NCI-H1105 treated with DMSO at 0.1 percent for 48 hours (cell line): Measurements from ENCODE around the gene SEMA5A.

Experiments
- DNase-seq: peaks from one replicate; lab custom pipeline; 2025; lab: John Stamatoyannopoulos, UW

The SEMA5A gene

GRCh38 chr5:9399094-9399493, 146.8 kb downstream of the SEMA5A start:
- DNase-seq: no peak

- DNase-seq: no peak
Observed at GRCh38 chr5:9398227-9398626, 147.6 kb downstream of the SEMA5A start.

- no peak for DNase-seq
Observed at GRCh38 chr5:9396285-9396770, 149.5 kb downstream of the SEMA5A start.

DNA sequence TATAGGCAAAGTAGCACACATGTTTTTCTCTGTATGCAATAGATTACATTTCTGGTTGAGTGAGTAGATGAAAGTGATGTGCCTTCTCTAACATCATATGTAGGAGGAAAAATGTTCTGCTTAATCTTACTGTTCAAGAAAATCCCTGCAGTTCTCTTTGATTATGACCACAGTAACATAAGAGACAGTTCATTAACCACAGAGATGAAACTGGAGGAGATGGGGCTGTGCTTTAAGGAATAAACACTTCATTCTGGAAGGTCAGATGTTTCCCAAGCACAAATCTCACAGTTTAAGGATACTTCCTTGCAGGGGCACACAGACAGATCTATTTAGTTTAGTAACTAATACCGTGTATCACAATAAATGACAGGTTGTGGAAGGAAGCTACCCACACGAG, 150.2 kb downstream of the SEMA5A start:
- DNase-seq: no peak

- DNase-seq: no peak
Observed at GRCh38 chr5:9394221-9394620, 151.7 kb downstream of the SEMA5A start.

GRCh38 chr5:9392625-9393024, 153.2 kb downstream of the SEMA5A start:
- DNase-seq: no peak

DNA sequence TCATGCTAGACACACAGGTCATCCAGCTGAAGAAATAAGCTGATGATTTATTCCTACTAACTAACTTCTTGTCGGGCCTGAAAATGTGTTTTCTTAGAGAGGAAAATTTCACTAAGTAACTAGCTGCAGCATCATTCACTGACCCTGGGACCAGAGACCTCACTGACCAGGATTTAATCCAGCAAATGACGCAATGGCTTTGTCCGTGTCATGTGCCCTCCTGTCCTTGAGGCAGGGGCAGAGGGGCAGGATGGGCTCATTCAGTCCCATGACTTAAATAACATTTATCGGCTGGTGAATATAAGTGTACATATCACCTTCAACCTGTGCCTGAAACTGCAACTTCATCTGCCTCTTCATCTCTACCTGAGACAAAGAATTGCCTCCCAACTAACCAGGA, 154.8 kb downstream of the SEMA5A start:
- DNase-seq: no peak

DNA sequence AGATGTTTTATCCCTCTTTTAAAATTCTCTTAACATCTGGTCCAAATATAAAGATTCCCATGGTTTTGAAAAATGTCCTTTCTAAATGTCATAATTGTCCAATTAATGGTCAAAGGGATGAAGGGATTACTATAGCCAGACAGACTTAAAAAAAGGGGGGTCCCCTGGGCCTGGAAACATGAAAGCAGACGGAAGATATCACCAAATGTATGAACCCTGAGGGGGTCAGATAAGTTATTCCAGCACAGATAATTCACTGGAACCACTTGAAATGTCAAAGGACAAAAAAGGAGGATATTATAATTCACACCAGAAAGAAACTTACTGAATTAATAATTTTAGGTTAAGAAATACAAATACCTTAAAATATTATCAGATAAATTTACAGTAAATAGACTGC, 155.8 kb downstream of the SEMA5A start:
- no peak for DNase-seq

- no peak for DNase-seq
Observed at GRCh38 chr5:9388941-9389674, 156.8 kb downstream of the SEMA5A start.

DNA sequence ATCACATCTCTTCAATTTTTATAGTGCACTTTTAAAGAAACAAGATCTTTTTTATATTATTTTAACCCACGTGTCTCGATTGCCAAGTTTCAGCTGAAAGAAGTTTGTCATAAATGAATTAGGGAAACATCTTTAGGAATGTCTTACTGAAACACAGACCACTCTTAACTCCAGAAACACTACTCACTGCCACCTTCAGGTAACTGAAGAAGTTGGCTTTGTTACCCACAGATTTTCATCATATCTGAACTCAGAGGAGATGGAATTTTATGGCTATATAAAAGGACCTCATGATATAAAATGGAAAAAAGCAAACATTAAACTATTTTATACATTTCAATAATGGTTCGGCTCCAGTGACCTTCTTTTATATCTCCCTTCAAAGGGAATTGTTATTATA, 158.0 kb downstream of the SEMA5A start:
- no peak for DNase-seq

GRCh38 chr5:9386945-9387344, 158.9 kb downstream of the SEMA5A start:
- DNase-seq: no peak

- DNase-seq: no peak
Observed at GRCh38 chr5:9382522-9382921, 163.4 kb downstream of the SEMA5A start.

DNA sequence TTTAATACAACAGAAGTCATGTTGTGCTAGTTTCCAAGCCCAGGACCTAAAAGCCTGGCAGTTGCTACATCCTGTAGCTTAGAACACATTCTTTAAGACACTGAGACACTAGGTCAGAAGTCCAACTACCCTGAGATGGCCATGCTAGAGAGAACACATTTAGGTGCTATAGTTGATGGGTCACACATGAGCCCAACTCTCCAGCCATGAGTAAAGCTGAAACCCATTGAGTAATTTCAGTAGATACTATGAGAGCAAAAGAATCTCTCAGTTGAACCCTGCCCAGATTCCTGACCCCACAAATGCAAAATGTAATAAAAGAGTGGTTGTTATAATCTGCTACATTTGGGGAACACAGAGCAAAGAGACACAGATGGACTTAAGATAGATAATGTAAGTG, 164.4 kb downstream of the SEMA5A start:
- DNase-seq: no peak

DNA sequence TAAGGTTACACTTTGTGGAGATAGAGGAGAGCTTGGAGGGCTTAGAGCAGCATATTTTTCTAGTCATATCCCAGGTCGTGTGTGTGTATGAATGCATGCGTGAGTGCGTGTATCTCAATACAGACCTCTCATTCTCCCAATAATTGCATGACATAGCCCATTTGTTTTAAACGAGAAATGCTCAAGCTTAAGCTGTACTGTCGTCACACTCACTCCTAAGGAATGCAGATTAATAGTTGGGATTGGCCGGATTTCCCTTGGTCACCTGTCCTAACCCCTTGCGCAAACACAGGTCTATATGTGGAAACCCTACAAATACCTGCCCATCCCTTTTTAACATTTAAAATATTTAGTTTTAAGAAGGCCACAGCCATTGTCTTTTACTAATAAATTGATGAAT, 165.8 kb downstream of the SEMA5A start:
- DNase-seq: no peak

GRCh38 chr5:9376363-9377117, 169.3 kb downstream of the SEMA5A start:
- no peak for DNase-seq

GRCh38 chr5:9375756-9376155, 170.1 kb downstream of the SEMA5A start:
- no peak for DNase-seq

DNA sequence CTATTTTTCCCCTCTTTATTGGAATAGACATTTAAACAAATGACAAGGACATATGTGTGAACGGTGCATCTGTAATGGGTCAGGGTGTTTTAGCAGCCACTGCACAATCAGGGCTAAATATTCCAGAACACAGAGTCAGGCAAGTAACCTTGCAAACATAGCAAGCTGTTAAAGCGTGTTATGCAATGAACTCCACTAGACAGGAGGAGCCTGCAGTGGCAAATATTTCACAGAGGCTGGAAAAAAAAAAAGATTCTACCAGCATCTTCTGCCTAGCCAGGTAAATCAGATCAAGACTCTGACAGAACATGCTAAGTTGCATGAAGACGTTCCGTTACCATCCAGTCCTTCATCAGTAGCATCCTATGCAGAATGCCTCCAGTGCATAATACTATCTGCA, 171.8 kb downstream of the SEMA5A start:
- no peak for DNase-seq

DNA sequence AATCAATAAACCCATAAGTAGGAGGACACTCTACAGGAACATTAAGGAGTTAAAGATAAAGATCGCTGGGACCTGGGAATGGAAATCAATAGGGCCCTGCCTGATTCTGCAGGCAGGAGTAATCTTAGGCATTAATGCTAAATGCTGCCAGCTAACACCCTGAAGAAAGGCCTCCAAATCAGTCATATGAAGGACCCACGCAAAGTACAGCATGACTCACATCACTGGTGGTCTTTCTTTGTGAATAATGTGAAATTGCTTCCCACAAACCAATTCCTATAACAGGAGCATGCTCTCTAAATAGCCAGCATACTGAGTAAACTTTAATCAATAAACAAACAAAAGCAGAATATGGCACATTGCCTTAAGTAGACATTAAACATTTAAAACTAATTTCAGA, 172.3 kb downstream of the SEMA5A start:
- DNase-seq: no peak

GRCh38 chr5:9370256-9370655, 175.6 kb downstream of the SEMA5A start:
- DNase-seq: no peak

- no peak for DNase-seq
Observed at GRCh38 chr5:9365512-9365911, 180.4 kb downstream of the SEMA5A start.

DNA sequence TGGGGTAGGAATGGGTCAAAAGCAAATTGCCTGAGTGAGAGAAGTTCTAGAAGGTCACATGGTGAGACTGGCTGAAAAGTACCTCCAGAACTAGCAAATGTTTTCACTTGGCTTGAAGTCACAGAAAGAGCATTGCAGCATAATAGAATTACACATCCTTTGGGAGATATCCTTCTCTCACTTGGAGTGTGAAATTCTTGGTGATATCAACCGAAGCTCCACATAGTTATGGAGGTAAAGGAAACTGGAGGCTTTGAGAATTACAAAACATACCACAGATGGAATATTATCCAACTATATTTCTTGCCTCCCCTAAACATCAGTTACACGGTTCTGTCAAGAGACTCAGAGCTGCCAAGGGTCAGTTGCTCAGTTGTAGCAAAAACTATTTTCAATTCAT, 182.4 kb downstream of the SEMA5A start:
- no peak for DNase-seq

GRCh38 chr5:9363026-9363425, 182.8 kb downstream of the SEMA5A start:
- DNase-seq: no peak

DNA sequence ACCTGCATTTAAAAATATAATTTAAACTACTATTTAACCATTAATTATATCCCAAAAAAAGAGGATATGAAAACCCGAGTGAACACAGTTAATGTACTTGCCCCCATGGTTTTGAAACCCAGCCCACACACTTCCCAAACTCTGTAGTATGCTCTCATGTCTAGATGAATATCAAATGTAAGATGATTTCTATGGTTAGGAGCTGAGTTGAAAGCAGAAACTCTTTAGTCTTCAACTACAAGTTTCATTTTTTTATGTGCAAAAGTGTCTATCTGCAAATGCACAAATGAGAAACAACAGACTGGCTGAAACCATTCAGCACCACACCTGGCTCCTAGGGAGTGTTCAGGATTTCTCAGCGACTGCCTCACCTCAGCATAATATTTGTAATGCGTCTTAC, 183.3 kb downstream of the SEMA5A start:
- DNase-seq: no peak

GRCh38 chr5:9361835-9362234, 184.0 kb downstream of the SEMA5A start:
- peak; percentile 37 for DNase-seq
